Activated CD8-positive, alpha-beta T cell treated with anti-CD3 and anti-CD28 coated beads for 36 hours (primary cell): ENCODE measurements around the gene PRRC2A. TPM values are rescaled to one million over a fixed set of nuclear protein-coding genes. Genes with fewer than 3 reads are reported as not detected.

Experiments
- ATAC-seq: fragments of 200-7000 bp; cut with Tn5 transposase; one replicate; pipeline ENCODE4 v1.10.0; 2021; ENCODE audit warnings: mild to moderate bottlenecking, moderate library complexity
- CTCF ChIA-PET: fragments of 350-600 bp; sonication (Branson Sonifier 250); formaldehyde crosslinking; loops from one replicate; lab custom pipeline; 2021; ENCODE audit warnings: antibody characterized with exemption; lab: Charles Lee
- POLR2A ChIA-PET: fragments of 350-600 bp; sonication (Branson Sonifier 250); formaldehyde crosslinking; loops from one replicate; lab custom pipeline; 2021; ENCODE audit warnings: antibody characterized with exemption; lab: Charles Lee
- DNase-seq: peaks from one replicate; pipeline ENCODE4 v3.0.0-alpha.2; 2020
- H3K27ac Mint-ChIP-seq: one replicate; pipeline ENCODE4 v1.8.0; 2021; ENCODE audit warnings: mild to moderate bottlenecking, mixed read lengths
- H3K27me3 Mint-ChIP-seq: one replicate; pipeline ENCODE4 v1.8.0; 2021; ENCODE audit warnings: mixed read lengths
- H3K36me3 Mint-ChIP-seq: one replicate; pipeline ENCODE4 v1.8.0; 2021; ENCODE audit warnings: low read depth, mixed read lengths
- H3K4me1 Mint-ChIP-seq: one replicate; pipeline ENCODE4 v1.8.0; 2021; ENCODE audit warnings: low read depth, mixed read lengths
- H3K4me3 Mint-ChIP-seq: one replicate; pipeline ENCODE4 v1.8.0; 2021; ENCODE audit warnings: mild to moderate bottlenecking, moderate library complexity, mixed read lengths
- H3K9me3 Mint-ChIP-seq: one replicate; pipeline ENCODE4 v1.8.0; 2021; ENCODE audit warnings: mixed read lengths
- CTCF ChIP-seq: fragments of 200-600 bp; IDR thresholded peaks from one replicate; pipeline ENCODE4 v1.8.0; 2022; ENCODE audit warnings: antibody characterized with exemption, mild to moderate bottlenecking
- intact Hi-C: fragments of 100-400 bp; cut with micrococcal nuclease; formaldehyde crosslinking; loops from one replicate; pipeline ENCODE4 v1.10.0; 2022
- total RNA-seq, 2 experiments: library from RNA; stranded (reverse); gene quantifications; one replicate each; pipeline ENCODE4 v1.2.3, GENCODE V29; 2021

PRRC2A gene
- total RNA-seq, 2 experiments from 2014 or later, result 257 to 262 TPM

- Mint-ChIP-seq H3K36me3 (peaks cover 28% of the 10 kb centered on the region), H3K4me3 (peak overlapping the region; percentile 95), H3K4me1 (peaks cover 41% of the 10 kb centered on the region), H3K9me3 (no peaks in the 10 kb centered on the region), H3K27ac (peak overlapping the region; percentile 96), H3K27me3 (no peaks in the 10 kb centered on the region)
- ATAC-seq, result no peak
- DNase-seq, result peak; percentile 64
- intact Hi-C loops, result no loop called here
- TF ChIP-seq CTCF, result no peak
- ChIA-PET CTCF (interaction anchor here (1.0 to 11.2 kb wide), 5 partner anchors 20 to 121 kb away, joined by 3 to 132 read pairs (median 5); partner anchors contain the start of genes NCR3 and TNF), POLR2A (interaction anchor here (0.9 to 5.1 kb wide), 6 partner anchors 17 to 191 kb away, joined by 3 to 18 read pairs (median 3); partner anchors contain the start of genes BAG6, LSM2 and MICB)
Measured at GRCh38 chr6:31615748-31616147, 4.8 kb upstream of the PRRC2A start.

GRCh38 chr6:31617010-31617409 lies 3.5 kb upstream of the PRRC2A start:
- TF ChIP-seq CTCF, result no peak
- Mint-ChIP-seq H3K36me3 (peaks cover 40% of the 10 kb centered on the region), H3K4me1 (peaks cover 48% of the 10 kb centered on the region), H3K9me3 (no peaks in the 10 kb centered on the region), H3K4me3 (peak overlapping the region; percentile 95), H3K27ac (peak overlapping the region; percentile 96), H3K27me3 (no peaks in the 10 kb centered on the region)
- ChIA-PET CTCF (interaction anchor here (0.8 to 11.2 kb wide), 8 partner anchors 22 to 124 kb away, joined by 3 to 132 read pairs (median 5); partner anchors contain the start of genes ATP6V1G2, LST1, NCR3 and TNF), POLR2A (interaction anchor here (0.7 to 5.1 kb wide), 10 partner anchors 10 to 75 kb away, joined by 3 to 18 read pairs (median 4); partner anchors contain the start of genes CSNK2B and DDX39B)
- ATAC-seq, result no peak
- no peak for DNase-seq
- intact Hi-C loops, result no loop called here

- Mint-ChIP-seq H3K36me3 (peaks cover 67% of the 10 kb centered on the region), H3K27me3 (no peaks in the 10 kb centered on the region), H3K4me1 (peaks cover 59% of the 10 kb centered on the region), H3K27ac (peak overlapping the region; percentile 97), H3K4me3 (peak overlapping the region; percentile 95), H3K9me3 (no peaks in the 10 kb centered on the region)
- peak; percentile 99 for DNase-seq
- no peak for TF ChIP-seq CTCF
- intact Hi-C loops, result loop anchor here (2.0 kb wide), 1 partner anchor 45 kb away; the partner anchor contains the start of gene GPANK1
- ChIA-PET CTCF (interaction anchor here (0.7 to 0.9 kb wide), 3 partner anchors 24 to 68 kb away, joined by 3 read pairs; no protein-coding TSS in a partner anchor), POLR2A (interaction anchor here (0.7 to 5.1 kb wide), 13 partner anchors 27 to 221 kb away, joined by 3 to 44 read pairs (median 4); partner anchors contain the start of genes BAG6, DDX39B, LTB and TNF)
- peak; percentile 84 for ATAC-seq
Measured at GRCh38 chr6:31619805-31620585, 520 bp upstream of the PRRC2A start.

GRCh38 chr6:31621320-31621939 lies 915 bp downstream of the PRRC2A start:
- H3K4me1 Mint-ChIP-seq, result peaks cover 49% of the 10 kb centered on the region
- ATAC-seq, result no peak
- intact Hi-C loops, result loop anchor here (2.0 kb wide), 1 partner anchor 43 kb away; the partner anchor contains the start of gene GPANK1

More at GRCh38 chr6:31621320-31621939, 915 bp downstream of the PRRC2A start:
- TF ChIP-seq CTCF, result no peak
- H3K4me3 Mint-ChIP-seq, result peak overlapping the region; percentile 95
- H3K9me3 Mint-ChIP-seq, result no peaks in the 10 kb centered on the region
- H3K27ac Mint-ChIP-seq, result peak overlapping the region; percentile 95
- CTCF ChIA-PET, result interaction anchor here (0.7 to 2.1 kb wide), 9 partner anchors 13 to 80 kb away, joined by 3 to 6 read pairs (median 4); partner anchors contain the start of genes ATP6V1G2, BAG6, DDX39B and NFKBIL1
- POLR2A ChIA-PET, result interaction anchor here (1.0 to 11.4 kb wide), 15 partner anchors 9 to 238 kb away, joined by 3 to 235 read pairs (median 5); partner anchors contain the start of genes APOM, BAG6, CSNK2B and DDX39B
- no peaks in the 10 kb centered on the region for H3K27me3 Mint-ChIP-seq
- DNase-seq, result no peak
- H3K36me3 Mint-ChIP-seq, result peaks cover 77% of the 10 kb centered on the region
